Esophagus muscularis mucosa (tissue), 3 donors: Measurements from ENCODE around the gene MAP3K10.

ENCODE experiments used
- CTCF ChIP-seq, 3 experiments: fragments of 200-600 bp in 2 of 3; fragments of 450-650 bp in 1 of 3; sonication (generic) in 2 of 3; IDR thresholded peaks; one replicate each; pipeline ENCODE4 v1.5.1; 2017 to 2019; ENCODE audit warnings: antibody characterized with exemption in 3 of 3, mild to moderate bottlenecking in 2 of 3, moderate library complexity in 1 of 3
- POLR2A ChIP-seq: fragments of 450-650 bp; IDR thresholded peaks from one replicate; pipeline ENCODE4 v1.6.1; 2017; ENCODE audit warnings: antibody characterized with exemption, moderate library complexity, mild to moderate bottlenecking, low read depth

GRCh38 chr19:40149501-40149900 lies 41.7 kb upstream of the MAP3K10 start:
- TF ChIP-seq CTCF (IDR thresholded peaks at IDR 0.05) (no peak), POLR2A (no peak)
